BJ (cell line): Measurements from ENCODE around the gene PIGP. TPM values are rescaled to one million over a fixed set of nuclear protein-coding genes. Genes with fewer than 3 reads are reported as not detected.
"Not testable (repeated sequence)": the region's sequence is repeated elsewhere in the genome, so short reads cannot be mapped to it uniquely, and the experiment has no call there.

Experiments used
- CTCF ChIA-PET: fragments of 350-600 bp; formaldehyde crosslinking; extraction: SDS; loops from one replicate; lab custom pipeline; 2021; ENCODE audit warnings: antibody characterized with exemption, inconsistent platforms; lab: Yijun Ruan, JAX
- POLR2A ChIA-PET: fragments of 300-600 bp; sonication (Branson Sonifier 250); formaldehyde crosslinking; extraction: SDS; loops from one replicate; lab custom pipeline; 2021; ENCODE audit warnings: antibody characterized with exemption; lab: Charles Lee
- DNase-seq: peaks from one replicate; pipeline ENCODE4 v3.0.0-alpha.2; 2011; ENCODE audit warnings: low read depth
- H3K27me3 ChIP-seq: 2 replicates; pipeline ENCODE4 v1.6.0; 2011; ENCODE audit warnings: low read length; ENCODE audit not compliant: control insufficient read depth, insufficient read depth
- H3K36me3 ChIP-seq: 2 replicates; pipeline ENCODE4 v1.5.1; 2011; ENCODE audit warnings: low read length; ENCODE audit not compliant: control insufficient read depth, insufficient read depth
- H3K4me3 ChIP-seq: 2 replicates; pipeline ENCODE4 v1.5.1; 2011; ENCODE audit warnings: low read depth, mild to moderate bottlenecking, control low read depth, low read length
- polyA plus RNA-seq: library from polyadenylated mRNA; depleted of rRNA; stranded (reverse); fragments of >200 nt; gene quantifications from 2 replicates; pipeline ENCODE4 v1.2.3, GENCODE V29; 2011
- TF ChIP-seq, protein P1 (sequence below): IDR thresholded peaks from 2 replicates; pipeline ENCODE4 v1.5.1; 2011; ENCODE audit warnings: low read depth, mild to moderate bottlenecking, control low read depth, inconsistent platforms, low read length, moderate library complexity; ENCODE audit not compliant: insufficient read depth

Gene PIGP
- polyA plus RNA-seq, 1 experiment = 13.8 TPM

DNA sequence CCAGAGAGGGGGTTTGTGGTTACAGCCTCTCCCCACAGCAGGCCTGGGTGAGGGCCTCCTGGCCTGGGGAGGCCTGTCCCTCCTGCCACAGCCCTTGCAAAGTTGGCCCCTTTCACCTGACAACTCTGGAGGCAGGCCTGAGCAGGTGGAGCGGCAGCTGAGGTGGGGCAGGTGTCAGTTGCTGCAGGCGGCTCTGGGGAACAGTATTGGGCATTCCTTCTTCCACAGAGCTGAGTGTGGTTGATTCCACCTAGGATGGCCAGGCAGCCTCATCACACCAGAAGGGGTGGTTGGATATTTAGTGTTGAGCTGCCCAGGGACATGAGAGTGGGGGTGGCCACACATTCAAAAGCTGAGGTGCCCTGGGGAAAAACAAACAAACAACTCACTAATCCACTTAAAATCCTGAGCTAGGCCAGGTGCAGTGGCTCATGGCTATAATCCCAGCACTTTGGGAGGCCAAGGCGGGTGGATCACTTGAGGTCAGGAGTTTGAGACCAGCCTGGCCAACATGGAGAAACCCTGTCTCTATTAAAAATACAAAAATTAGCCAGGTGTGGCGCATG, 31.1 kb downstream of the PIGP start:
- no peak for DNase-seq
- H3K36me3 ChIP-seq = no peaks in the 10 kb centered on the region
- peaks cover 3% of the 10 kb centered on the region; the same call in 1 of the 2 replicates for H3K27me3 ChIP-seq
- POLR2A ChIA-PET = no interaction called here
- TF ChIP-seq, protein P1, sequence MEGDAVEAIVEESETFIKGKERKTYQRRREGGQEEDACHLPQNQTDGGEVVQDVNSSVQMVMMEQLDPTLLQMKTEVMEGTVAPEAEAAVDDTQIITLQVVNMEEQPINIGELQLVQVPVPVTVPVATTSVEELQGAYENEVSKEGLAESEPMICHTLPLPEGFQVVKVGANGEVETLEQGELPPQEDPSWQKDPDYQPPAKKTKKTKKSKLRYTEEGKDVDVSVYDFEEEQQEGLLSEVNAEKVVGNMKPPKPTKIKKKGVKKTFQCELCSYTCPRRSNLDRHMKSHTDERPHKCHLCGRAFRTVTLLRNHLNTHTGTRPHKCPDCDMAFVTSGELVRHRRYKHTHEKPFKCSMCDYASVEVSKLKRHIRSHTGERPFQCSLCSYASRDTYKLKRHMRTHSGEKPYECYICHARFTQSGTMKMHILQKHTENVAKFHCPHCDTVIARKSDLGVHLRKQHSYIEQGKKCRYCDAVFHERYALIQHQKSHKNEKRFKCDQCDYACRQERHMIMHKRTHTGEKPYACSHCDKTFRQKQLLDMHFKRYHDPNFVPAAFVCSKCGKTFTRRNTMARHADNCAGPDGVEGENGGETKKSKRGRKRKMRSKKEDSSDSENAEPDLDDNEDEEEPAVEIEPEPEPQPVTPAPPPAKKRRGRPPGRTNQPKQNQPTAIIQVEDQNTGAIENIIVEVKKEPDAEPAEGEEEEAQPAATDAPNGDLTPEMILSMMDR = no peak
- H3K4me3 ChIP-seq = no peak overlapping the region
- CTCF ChIA-PET = interaction anchor here (1.2 kb wide), 1 partner anchor 10 kb away, joined by 3 read pairs; no protein-coding TSS in a partner anchor

DNA sequence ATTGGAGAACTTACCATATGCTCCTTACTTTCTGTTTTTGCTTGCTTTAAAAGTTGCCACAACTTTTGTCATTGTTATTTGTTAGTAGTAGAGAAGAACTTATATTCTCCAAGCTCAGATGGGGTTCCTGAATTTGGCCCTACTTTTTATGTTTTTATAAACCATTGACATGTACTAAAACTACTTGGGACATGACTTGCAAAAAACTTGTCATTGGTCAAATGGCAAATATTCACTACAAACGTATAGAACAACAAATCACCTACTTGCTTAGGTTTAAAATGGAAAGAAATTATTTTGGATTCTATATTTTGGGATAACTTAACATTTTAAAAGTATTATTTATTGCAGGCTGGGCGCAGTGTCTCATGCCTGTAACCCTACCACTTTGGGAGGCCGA, 32.7 kb downstream of the PIGP start:
- POLR2A ChIA-PET = no interaction called here
- Histone ChIP-seq H3K4me3 (no peak overlapping the region), H3K27me3 (peaks cover 2% of the 10 kb centered on the region; the same call in 1 of the 2 replicates), H3K36me3 (no peaks in the 10 kb centered on the region)
- CTCF ChIA-PET = interaction anchor here (1.3 kb wide), 1 partner anchor 26 kb away, joined by 3 read pairs; no protein-coding TSS in a partner anchor
- no peak for DNase-seq
- TF ChIP-seq, protein P1 = no peak

DNA sequence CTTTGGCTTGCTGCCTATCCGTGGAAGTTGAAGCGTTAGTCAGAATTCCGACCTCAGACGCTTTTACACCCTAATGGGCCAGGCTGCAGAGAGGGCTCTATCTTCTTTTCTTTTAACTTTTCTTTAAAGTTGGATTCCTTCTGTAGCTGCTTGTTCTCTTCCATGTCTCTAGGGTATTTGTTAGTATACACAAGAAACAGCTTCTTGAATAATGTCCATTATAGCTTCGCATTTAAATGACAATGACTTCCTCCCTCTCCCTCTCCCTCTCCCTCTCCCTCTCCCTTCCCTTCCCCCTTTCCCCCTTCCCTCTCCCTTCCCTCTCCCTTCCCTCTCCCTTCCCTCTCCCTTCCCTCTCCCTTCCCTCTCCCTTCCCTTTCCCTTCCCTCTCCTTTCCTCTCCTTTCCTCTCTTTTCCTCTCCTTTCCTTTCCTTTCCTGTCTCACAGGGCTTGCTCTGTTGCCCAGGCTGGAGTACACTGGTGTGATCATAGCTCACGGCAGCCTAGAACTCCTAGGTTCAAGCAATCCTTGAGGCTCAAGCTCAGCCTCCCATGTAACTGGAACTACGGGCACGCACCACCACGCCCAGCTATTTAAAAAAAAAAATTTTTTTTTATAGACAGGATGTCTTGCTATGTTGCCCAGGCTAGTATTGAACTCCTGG, 33.3 kb downstream of the PIGP start:
- no peak overlapping the region for H3K4me3 ChIP-seq
- ChIA-PET POLR2A (no interaction called here), CTCF (interaction anchor here (0.6 to 1.3 kb wide), 2 partner anchors 9 to 27 kb away, joined by 3 to 4 read pairs; no protein-coding TSS in a partner anchor)
- peaks cover 2% of the 10 kb centered on the region; the same call in 1 of the 2 replicates for H3K27me3 ChIP-seq
- DNase-seq = no peak
- H3K36me3 ChIP-seq = no peaks in the 10 kb centered on the region
- TF ChIP-seq, protein P1 = no peak

DNA sequence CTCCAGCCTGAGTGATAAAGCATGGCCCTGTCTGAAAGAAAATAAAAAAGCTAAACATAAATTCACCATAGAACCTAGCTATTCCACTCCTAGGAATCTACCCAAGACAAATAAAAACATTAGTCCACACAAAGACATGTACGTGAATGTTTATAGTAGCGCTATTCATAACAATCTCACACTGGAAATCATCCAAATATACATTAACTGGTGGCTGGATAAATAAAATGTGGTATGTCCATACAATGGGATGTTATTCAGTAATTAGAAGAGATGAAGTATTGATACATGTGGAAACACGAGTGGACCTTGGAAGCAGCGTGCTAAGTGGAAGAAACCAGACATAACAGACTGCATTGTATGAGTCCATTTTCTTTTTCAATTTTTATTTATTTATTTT, 36.7 kb downstream of the PIGP start:
- no peak for DNase-seq
- CTCF ChIA-PET = no interaction called here
- H3K27me3 ChIP-seq = peaks cover 3% of the 10 kb centered on the region; the same call in 1 of the 2 replicates
- TF ChIP-seq, protein P1 = no peak
- H3K36me3 ChIP-seq = no peaks in the 10 kb centered on the region
- no peak overlapping the region for H3K4me3 ChIP-seq
- POLR2A ChIA-PET = no interaction called here

- H3K27me3 ChIP-seq, H3K4me3 ChIP-seq, H3K36me3 ChIP-seq, CTCF ChIA-PET, DNase-seq, POLR2A ChIA-PET: not testable (repeated sequence)
Measured at GRCh38 chr21:37034394-37034793, 38.5 kb downstream of the PIGP start.
